WTC11 (cell line): Measurements from ENCODE around the gene TBCEL.

Experiments used
- AFF4 ChIP-seq: sonication (generic); formaldehyde crosslinking; IDR thresholded peaks from 2 replicates; pipeline ENCODE4 v1.8.1; 2023; ENCODE audit warnings: mild to moderate bottlenecking, missing genetic modification reagents, borderline replicate concordance
- ATF3 ChIP-seq: sonication (generic); formaldehyde crosslinking; conservative IDR thresholded peaks from 2 replicates; pipeline ENCODE4 v1.8.1; 2022; ENCODE audit warnings: mild to moderate bottlenecking, missing genetic modification reagents
- CREM ChIP-seq: sonication (generic); formaldehyde crosslinking; IDR thresholded peaks from 2 replicates; pipeline ENCODE4 v1.8.1; 2022; ENCODE audit warnings: mild to moderate bottlenecking, missing genetic modification reagents, moderate library complexity
- CTCF ChIP-seq: fragments of 200-600 bp; IDR thresholded peaks from 2 replicates; pipeline ENCODE4 v1.8.0; 2022; ENCODE audit warnings: antibody characterized with exemption
- ELF4 ChIP-seq: sonication (generic); formaldehyde crosslinking; IDR thresholded peaks from 2 replicates; pipeline ENCODE4 v1.8.1; 2022; ENCODE audit warnings: low read depth, mild to moderate bottlenecking, moderate library complexity, missing genetic modification reagents
- ERG ChIP-seq: fragments of 250-450 bp; sonication (Bioruptor Pico); IDR thresholded peaks from 2 replicates; pipeline ENCODE4 v1.8.0; 2021; ENCODE audit warnings: mild to moderate bottlenecking
- ETV6 ChIP-seq: sonication (generic); formaldehyde crosslinking; IDR thresholded peaks from 2 replicates; pipeline ENCODE4 v1.8.1; 2022; ENCODE audit warnings: mild to moderate bottlenecking, missing genetic modification reagents
- IRF1 ChIP-seq: sonication (generic); formaldehyde crosslinking; IDR thresholded peaks from 2 replicates; pipeline ENCODE4 v1.8.0; 2023; ENCODE audit warnings: missing genetic modification reagents
- JUN ChIP-seq: sonication (generic); formaldehyde crosslinking; IDR thresholded peaks from 2 replicates; pipeline ENCODE4 v1.8.0; 2023; ENCODE audit warnings: mild to moderate bottlenecking, missing genetic modification reagents
- RELA ChIP-seq: sonication (generic); formaldehyde crosslinking; IDR thresholded peaks from 2 replicates; pipeline ENCODE4 v1.8.1; 2022; ENCODE audit warnings: missing genetic modification reagents, mild to moderate bottlenecking, borderline replicate concordance
- USF1 ChIP-seq: sonication (generic); formaldehyde crosslinking; IDR thresholded peaks from 2 replicates; pipeline ENCODE4 v1.8.0; 2022; ENCODE audit warnings: mild to moderate bottlenecking, missing genetic modification reagents
- ZNF317 ChIP-seq: sonication (generic); formaldehyde crosslinking; IDR thresholded peaks from 2 replicates; pipeline ENCODE4 v1.8.1; 2023; ENCODE audit warnings: low read depth, mild to moderate bottlenecking, moderate library complexity, missing genetic modification reagents, borderline replicate concordance
- ZNF671 ChIP-seq: fragments of 250-450 bp; sonication (Bioruptor Pico); IDR thresholded peaks from 2 replicates; pipeline ENCODE4 v1.8.0; 2021; ENCODE audit warnings: mild to moderate bottlenecking

- TF ChIP-seq ETV6 (no peak), ATF3 (CRISPR knock-in tag) (no peak), ZNF671 (CRISPR knock-in tag) (no peak), CTCF (no peak), JUN (no peak), ELF4 (no peak), RELA (no peak), AFF4 (CRISPR knock-in tag) (no peak), IRF1 (CRISPR knock-in tag) (no peak), ZNF317 (CRISPR knock-in tag) (no peak), CREM (no peak), USF1 (no peak), ERG (CRISPR knock-in tag) (no peak)
These were observed 16.2 kb downstream of the TBCEL start for GRCh38 chr11:121039971-121040613.
